ENCODE results near the gene HIVEP3. TPM values are rescaled to one million over a fixed set of nuclear protein-coding genes. Genes with fewer than 3 reads are reported as not detected.

Gene HIVEP3
- total RNA-seq, 1 experiment from 2014 or later, result 6.0 TPM

- intact Hi-C loops (cut with micrococcal nuclease; ENCODE audit: unreplicated experiment) (no loop called here), in situ Hi-C loops (cut with HindIII; ENCODE audit: low pct_unique_long_range_greater_than_20kb, low sequenced_read_pairs) (no loop called here)
- POLR2A ChIA-PET, result no interaction called here
These were observed 254.9 kb downstream of the HIVEP3 start for GRCh38 chr1:41663671-41664400.

GRCh38 chr1:41662765-41663437, 255.8 kb downstream of the HIVEP3 start:
- no TSS peak for BruUV-seq (replicated peaks)
- intact Hi-C loops (cut with micrococcal nuclease; ENCODE audit: unreplicated experiment), result no loop called here

More at GRCh38 chr1:41663671-41664400, 254.9 kb downstream of the HIVEP3 start:
- H3K27me3 ChIP-seq (ENCODE audit: control insufficient read depth, insufficient read depth, low read length), result peaks cover 6% of the 10 kb centered on the region
- H3K27ac ChIP-seq (ENCODE audit: low read length), result no peak overlapping the region
- BruUV-seq (replicated peaks), result no TSS peak
- DNase-seq (ENCODE audit: low read depth, low spot score) (no peak), ATAC-seq (no peak)
- no peak overlapping the region for H3K4me3 ChIP-seq (ENCODE audit: low read depth in 2 of 2, low read length in 2 of 2)
- TF ChIP-seq CTCF (IDR thresholded peaks at IDR 0.05) (no peak), TCF7L2 (IDR thresholded peaks at IDR 0.05; ENCODE audit: low read depth, low read length) (no peak)
- H3K9me3 ChIP-seq (ENCODE audit: control insufficient read depth, insufficient read depth, low read depth, low read length), result no peaks in the 10 kb centered on the region
- H3K4me1 ChIP-seq (ENCODE audit: control insufficient read depth, insufficient read depth, low read length), result peaks cover 25% of the 10 kb centered on the region
- CTCF ChIA-PET, result no interaction called here
- peaks cover 4% of the 10 kb centered on the region; the same call in 1 of the 2 replicates for H3K36me3 ChIP-seq (ENCODE audit: control insufficient read depth, insufficient read depth, low read length)

More at GRCh38 chr1:41662765-41663437, 255.8 kb downstream of the HIVEP3 start:
- TF ChIP-seq REST (IDR thresholded peaks at IDR 0.05; ENCODE audit: insufficient read depth in 1 of 2, low read depth in 2 of 2, low read length in 1 of 2) (no peak), CTCF (IDR thresholded peaks at IDR 0.05) (no peak), TCF7L2 (IDR thresholded peaks at IDR 0.05; ENCODE audit: low read depth, low read length) (no peak), SIN3A (IDR thresholded peaks at IDR 0.05; ENCODE audit: borderline replicate concordance, insufficient read depth, low read depth, low read length) (no peak), POLR2AphosphoS5 (IDR thresholded peaks at IDR 0.05; ENCODE audit: low read depth, low read length) (no peak)
- H3K4me3 ChIP-seq (ENCODE audit: low read depth in 2 of 2, low read length in 2 of 2), result peak overlapping the region; percentile 42 to 51
- H3K36me3 ChIP-seq (ENCODE audit: control insufficient read depth, insufficient read depth, low read length), result peaks cover 4% of the 10 kb centered on the region; the same call in 1 of the 2 replicates
- ATAC-seq (peak; percentile 54), DNase-seq (ENCODE audit: low read depth, low spot score) (no peak)
- ChIA-PET CTCF (no interaction called here), POLR2A (no interaction called here)
- no peak overlapping the region for H3K27ac ChIP-seq (ENCODE audit: low read length)
- in situ Hi-C loops (cut with HindIII; ENCODE audit: low pct_unique_long_range_greater_than_20kb, low sequenced_read_pairs), result no loop called here
- H3K27me3 ChIP-seq (ENCODE audit: control insufficient read depth, insufficient read depth, low read length), result peaks cover 6% of the 10 kb centered on the region
- no peaks in the 10 kb centered on the region for H3K9me3 ChIP-seq (ENCODE audit: control insufficient read depth, insufficient read depth, low read depth, low read length)
- H3K4me1 ChIP-seq (ENCODE audit: control insufficient read depth, insufficient read depth, low read length), result peaks cover 25% of the 10 kb centered on the region

Data from Panc1 (cell line).